HG02588 (cell line): ENCODE measurements around the gene ZNF761.
"Not testable (repeated sequence)": the region's sequence is repeated elsewhere in the genome, so short reads cannot be mapped to it uniquely, and the experiment has no call there.

Source experiments
- ATAC-seq: cut with Tn5 transposase; IDR thresholded peaks from one replicate; pipeline ENCODE4 v1.9.1; 2021; ENCODE audit warnings: mild to moderate bottlenecking, moderate library complexity; ENCODE audit not compliant: unreplicated experiment

Gene ZNF761

GRCh38 chr19:53431399-53432087 lies at the start of gene ZNF761:
Gene ZNF761, plus strand, starts transcription at chr19:53431984. Its CDS starts 15,285 bp downstream, at chr19:53447269.
- ATAC-seq: peak; percentile 92

GRCh38 chr19:53388168-53388567 lies 43.6 kb upstream of the ZNF761 start:
- no peak for ATAC-seq

GRCh38 chr19:53388904-53389303 lies 42.9 kb upstream of the ZNF761 start:
- no peak for ATAC-seq

GRCh38 chr19:53389571-53389970 lies 42.2 kb upstream of the ZNF761 start:
- ATAC-seq: no peak

- no peak for ATAC-seq
These were observed 41.8 kb upstream of the ZNF761 start for GRCh38 chr19:53389978-53390377.

GRCh38 chr19:53394522-53394973 lies 37.2 kb upstream of the ZNF761 start:
- ATAC-seq: peak; percentile 3

- ATAC-seq: peak; percentile 87
These were observed 36.6 kb upstream of the ZNF761 start, which contains the start of gene ZNF765 for GRCh38 chr19:53394974-53395839. Gene ZNF765, plus strand, starts transcription at chr19:53395149. Its CDS starts 2,867 bp downstream, at chr19:53398016.

- not testable (repeated sequence) for ATAC-seq
These were observed 35.8 kb upstream of the ZNF761 start for GRCh38 chr19:53395840-53396524.

- ATAC-seq: no peak
These were observed 35.3 kb upstream of the ZNF761 start for GRCh38 chr19:53396525-53396868.

- ATAC-seq: not testable (repeated sequence)
These were observed 33.9 kb upstream of the ZNF761 start for GRCh38 chr19:53397918-53398317.

- no peak for ATAC-seq
These were observed 22.1 kb upstream of the ZNF761 start for GRCh38 chr19:53409505-53410204.

GRCh38 chr19:53420520-53421315 lies 11.1 kb upstream of the ZNF761 start:
- ATAC-seq: not testable (repeated sequence)

- ATAC-seq: no peak
These were observed 9.2 kb upstream of the ZNF761 start for GRCh38 chr19:53422551-53422950.

GRCh38 chr19:53423074-53423473 lies 8.7 kb upstream of the ZNF761 start:
- ATAC-seq: not testable (repeated sequence)

- not testable (repeated sequence) for ATAC-seq
These were observed 8.1 kb upstream of the ZNF761 start for GRCh38 chr19:53423680-53424079.

GRCh38 chr19:53424968-53425597 lies 6.7 kb upstream of the ZNF761 start:
- ATAC-seq: no peak

- ATAC-seq: peak; percentile 18
These were observed 391 bp downstream of the ZNF761 start for GRCh38 chr19:53432088-53432661.

GRCh38 chr19:53443809-53444208 lies 12.0 kb downstream of the ZNF761 start:
- ATAC-seq: not testable (repeated sequence)

- ATAC-seq: not testable (repeated sequence)
These were observed 15.4 kb downstream of the ZNF761 start for GRCh38 chr19:53447196-53447595.
